ENCODE results near the gene CRADD.

Gene CRADD

DNA sequence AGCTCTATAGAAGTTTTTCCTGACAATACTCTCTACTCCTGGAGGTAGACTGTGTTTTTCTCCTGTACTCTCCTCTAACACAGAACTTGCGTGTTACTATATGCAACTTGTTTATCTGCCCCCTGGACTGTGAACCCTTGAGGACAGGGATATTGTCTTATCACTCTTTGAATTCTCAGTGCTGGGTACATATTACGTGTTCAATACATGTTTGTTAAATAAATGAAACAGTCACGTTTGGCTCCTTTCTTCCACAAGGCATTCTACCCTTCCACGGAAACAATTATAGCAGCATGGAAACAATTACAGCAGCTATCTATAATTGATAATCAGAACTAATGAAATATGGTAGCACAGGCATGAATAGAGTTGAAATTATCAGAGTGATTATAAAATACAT, 50.7 kb downstream of the CRADD start:
- TF ChIP-seq, protein P1, sequence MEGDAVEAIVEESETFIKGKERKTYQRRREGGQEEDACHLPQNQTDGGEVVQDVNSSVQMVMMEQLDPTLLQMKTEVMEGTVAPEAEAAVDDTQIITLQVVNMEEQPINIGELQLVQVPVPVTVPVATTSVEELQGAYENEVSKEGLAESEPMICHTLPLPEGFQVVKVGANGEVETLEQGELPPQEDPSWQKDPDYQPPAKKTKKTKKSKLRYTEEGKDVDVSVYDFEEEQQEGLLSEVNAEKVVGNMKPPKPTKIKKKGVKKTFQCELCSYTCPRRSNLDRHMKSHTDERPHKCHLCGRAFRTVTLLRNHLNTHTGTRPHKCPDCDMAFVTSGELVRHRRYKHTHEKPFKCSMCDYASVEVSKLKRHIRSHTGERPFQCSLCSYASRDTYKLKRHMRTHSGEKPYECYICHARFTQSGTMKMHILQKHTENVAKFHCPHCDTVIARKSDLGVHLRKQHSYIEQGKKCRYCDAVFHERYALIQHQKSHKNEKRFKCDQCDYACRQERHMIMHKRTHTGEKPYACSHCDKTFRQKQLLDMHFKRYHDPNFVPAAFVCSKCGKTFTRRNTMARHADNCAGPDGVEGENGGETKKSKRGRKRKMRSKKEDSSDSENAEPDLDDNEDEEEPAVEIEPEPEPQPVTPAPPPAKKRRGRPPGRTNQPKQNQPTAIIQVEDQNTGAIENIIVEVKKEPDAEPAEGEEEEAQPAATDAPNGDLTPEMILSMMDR (IDR thresholded peaks at IDR 0.05): no peak

DNA sequence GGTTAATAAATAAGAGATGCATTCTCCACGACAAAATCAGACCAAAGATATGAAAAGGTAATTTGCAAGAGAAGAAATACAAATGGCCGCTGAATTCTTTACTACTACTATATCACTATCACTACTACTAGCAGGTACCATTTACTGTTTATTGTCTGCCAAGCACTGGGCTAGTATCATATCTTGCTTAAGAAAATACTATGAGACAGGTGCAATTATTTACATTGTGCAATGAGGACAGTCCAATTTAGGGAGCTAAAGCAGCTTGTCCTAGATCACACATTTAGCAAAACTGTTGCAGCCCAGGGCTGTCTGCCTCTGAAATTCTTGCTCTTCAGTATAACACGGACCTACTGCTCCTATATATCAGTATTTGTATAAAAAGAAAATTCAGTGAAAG, 52.8 kb downstream of the CRADD start:
- TF ChIP-seq, protein P1 (IDR thresholded peaks at IDR 0.05): no peak

DNA sequence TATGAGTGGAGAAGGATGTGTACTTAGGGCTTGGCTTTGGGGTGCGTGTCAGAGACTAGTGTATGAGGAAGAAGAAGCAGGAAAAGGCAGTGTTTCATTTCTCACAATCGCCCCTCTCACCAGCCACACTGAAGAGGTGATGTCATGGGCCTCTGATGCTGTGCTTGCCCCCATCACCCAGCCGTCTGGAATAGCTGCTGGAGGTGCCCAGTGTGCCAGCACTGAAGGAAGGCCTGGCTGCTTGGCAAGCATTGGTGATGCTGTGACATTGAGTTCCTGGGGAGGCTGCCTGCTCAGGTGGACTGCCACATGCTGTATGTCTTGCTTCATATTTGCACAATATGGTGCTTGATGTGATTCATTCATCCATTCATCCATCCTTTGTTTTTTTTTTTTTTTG, 56.2 kb downstream of the CRADD start:
- TF ChIP-seq, protein P1 (IDR thresholded peaks at IDR 0.05): no peak

DNA sequence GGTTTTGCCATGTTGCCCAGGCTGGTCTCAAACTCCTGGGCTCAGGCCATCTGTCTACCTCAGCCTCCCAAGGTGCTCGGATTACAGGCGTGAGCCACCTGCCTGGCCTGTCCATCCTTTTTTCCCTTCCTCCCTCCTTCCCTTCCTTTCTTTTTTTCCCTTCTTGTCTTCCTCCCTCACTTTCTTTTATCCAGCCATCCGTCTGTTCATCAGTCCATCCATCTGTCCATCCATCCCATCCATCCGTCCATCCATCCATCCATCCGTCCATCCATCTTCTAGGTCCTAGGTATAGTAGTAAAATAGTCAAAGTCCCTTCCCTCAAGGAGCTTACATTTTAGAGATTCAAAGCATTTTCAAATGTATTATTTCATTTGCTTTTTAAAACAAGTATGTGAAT, 56.8 kb downstream of the CRADD start:
- TF ChIP-seq, protein P1 (IDR thresholded peaks at IDR 0.05): no peak

DNA sequence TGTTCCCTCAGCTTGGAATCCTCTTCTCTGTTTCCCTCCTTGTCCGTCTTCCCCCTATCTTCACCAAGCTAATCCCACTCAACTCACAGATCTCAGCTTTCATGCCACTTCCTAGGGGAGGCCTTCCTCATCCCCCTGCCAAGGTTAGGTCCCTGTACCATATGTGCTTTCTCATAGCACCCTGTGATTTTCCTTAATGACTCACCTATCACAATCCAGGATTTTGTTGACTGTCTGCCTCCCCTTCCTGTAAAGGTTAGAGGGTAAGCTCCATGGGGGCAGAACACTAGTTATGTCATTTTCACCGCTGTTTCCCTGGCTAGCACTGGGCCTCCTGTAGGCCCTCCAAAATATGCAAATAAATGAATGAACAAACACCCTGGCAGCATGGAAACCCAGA, 57.6 kb downstream of the CRADD start:
- TF ChIP-seq, protein P1 (IDR thresholded peaks at IDR 0.05): no peak

DNA sequence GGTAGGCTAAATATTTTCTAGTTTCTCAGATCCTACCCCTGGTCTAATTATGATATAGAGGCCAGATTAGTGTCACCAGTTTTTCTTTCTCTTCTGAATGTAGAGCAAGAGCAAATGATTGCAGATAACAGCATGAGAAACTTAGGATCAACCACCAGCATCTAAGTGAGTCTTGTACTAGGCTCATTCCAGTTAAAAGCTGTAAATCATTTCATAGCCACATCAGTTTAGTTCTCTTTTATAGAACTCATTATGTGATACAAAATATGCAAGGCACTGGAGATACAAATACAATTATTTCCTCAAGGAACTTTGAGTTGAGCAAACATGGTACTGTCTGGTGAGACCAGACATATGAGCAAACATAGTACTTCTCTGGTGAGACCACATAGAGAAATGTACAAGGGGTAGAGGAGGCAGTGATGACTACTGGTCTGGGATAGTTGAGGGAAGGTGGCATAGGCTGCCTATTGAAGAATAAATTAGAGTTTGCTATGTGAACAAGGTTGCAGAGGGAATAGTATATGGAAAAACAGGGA, 59.5 kb downstream of the CRADD start:
- TF ChIP-seq, protein P1 (IDR thresholded peaks at IDR 0.05): no peak

DNA sequence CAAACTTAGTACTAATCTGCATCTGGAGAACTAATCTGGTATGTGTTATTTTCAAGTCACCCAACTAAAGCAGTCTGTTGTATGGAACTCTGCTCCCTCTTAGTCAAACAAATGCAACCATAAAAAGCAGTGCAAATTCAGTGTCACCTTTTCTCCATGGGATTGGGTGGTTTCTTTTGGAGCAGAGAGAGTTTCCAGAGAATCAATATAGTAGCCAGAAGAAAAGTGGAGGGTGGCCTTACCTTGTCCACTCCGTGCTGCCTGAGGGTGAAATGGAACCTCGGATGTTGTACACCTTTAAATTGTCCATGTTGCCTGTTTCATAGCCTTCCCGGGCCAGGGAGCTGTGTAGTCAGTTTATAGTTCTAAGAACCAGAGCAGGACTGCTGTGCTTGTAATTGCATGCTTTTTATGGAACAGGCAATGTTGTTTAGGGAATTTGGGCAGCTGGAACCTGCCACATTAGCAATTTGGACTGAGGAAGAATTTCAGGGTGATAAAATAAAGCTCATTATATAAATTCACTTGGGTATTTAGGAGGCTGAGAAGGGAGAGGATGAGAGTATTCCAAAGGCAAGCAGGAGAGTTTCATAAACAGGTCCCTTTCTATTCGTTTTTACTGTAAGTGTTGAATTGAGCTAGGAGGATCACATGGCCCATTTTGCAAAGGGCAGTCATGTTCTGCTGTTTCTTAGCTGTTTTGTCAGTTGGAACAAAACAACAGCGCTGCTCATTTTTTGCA, 60.5 kb downstream of the CRADD start:
- TF ChIP-seq, protein P1 (IDR thresholded peaks at IDR 0.05): no peak
